HG03354 (cell line): ENCODE results near the gene SLC25A36.
"Not testable (repeated sequence)": the region's sequence is repeated elsewhere in the genome, so short reads cannot be mapped to it uniquely, and the experiment has no call there.

Experiments
- ATAC-seq: cut with Tn5 transposase; IDR thresholded peaks from one replicate; pipeline ENCODE4 v1.9.1; 2021; ENCODE audit warnings: mild to moderate bottlenecking; ENCODE audit not compliant: unreplicated experiment, poor library complexity, severe bottlenecking

The SLC25A36 gene

DNA sequence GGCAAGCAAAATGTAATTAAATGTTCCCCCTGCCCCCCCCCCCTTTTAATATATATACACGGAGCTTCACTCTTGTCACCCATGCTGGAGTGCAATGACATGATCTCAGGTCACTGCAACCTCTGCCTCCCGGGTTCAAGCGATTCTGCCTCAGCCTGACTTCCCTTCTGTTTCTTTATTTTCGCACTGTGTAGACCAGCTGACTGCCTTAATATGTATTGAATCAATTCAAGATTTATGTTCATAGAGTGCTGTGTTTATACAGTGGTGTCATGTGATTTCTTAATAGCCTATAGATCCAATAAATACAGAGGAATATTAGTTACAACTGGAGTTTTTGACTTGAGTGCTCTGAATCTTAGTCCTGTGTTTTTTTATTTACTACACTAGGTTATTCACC, 39.0 kb downstream of the SLC25A36 start:
- no peak for ATAC-seq

DNA sequence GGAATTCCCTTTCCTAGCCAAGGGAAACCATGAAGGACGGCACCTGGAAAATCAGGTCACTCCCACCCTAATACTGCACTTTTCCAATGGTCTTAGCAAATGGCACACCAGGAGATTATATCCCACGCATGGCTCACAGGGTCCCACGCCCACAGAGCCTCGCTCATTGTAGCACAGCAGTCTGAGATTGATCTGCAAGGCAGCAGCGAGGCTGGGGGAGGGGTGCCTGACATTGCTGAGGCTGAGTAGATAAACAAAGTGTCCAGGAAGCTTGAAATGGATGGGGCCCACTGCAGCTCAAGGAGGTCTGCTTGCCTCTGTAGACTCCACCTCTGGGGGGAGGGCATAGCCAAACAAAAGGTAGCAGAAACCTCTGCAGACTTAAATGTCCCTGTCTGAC, 46.2 kb downstream of the SLC25A36 start:
- ATAC-seq = not testable (repeated sequence)

DNA sequence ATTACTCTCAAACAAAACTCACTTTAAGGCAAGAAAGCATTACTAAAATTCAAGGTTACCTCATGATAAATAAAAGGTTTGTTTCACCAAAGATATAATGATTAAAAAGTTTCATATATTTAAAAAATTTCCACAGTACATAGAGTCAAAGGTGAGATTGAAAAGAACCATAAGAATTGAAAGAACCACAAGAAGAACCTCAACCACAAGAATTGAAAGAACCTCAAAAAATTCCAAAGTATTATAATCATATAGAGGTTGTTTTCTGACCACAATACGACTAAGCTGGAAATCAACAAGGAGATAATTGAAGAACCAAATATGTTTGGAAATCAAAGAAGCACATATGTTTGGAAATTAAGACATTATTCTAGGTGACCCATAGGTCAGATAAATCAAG, 52.7 kb downstream of the SLC25A36 start:
- no peak for ATAC-seq

DNA sequence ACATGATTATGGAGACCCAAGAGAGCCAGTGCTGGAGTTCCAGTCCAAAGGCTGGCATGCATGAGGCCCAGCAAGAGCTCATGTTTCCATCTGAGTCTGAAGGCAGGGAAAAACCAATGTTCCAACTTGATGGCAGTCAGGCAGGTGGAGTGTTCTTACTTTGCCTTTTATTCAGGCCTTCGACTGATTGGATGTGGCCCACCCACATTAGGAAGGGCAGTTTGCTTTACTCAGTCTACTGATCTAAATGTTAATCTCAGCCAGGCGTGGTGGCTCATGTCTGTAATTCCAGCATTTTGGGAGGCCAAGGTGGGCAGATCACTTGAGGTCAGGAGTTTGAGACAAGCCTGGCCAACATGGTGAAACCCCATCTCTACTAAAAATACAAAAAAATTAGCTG, 53.2 kb downstream of the SLC25A36 start:
- not testable (repeated sequence) for ATAC-seq

DNA sequence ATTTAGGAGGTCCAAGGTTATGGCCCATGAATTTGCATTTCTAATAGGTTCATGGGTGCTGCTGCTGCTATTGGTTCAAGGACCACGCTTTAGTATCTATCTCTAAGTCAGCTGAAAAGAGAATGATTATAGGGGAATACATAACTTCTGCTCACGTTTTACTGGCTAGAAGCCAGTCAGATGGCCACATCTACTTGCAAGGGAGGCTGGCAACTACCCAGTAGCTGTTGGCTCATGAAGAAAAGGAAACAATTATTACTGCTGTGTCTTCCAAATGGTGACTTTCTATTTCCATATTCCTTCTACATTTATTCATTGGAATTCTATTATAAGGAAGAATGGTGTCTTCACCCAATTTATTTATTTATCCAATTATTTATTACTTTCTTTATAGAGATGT, 54.2 kb downstream of the SLC25A36 start:
- no peak for ATAC-seq

DNA sequence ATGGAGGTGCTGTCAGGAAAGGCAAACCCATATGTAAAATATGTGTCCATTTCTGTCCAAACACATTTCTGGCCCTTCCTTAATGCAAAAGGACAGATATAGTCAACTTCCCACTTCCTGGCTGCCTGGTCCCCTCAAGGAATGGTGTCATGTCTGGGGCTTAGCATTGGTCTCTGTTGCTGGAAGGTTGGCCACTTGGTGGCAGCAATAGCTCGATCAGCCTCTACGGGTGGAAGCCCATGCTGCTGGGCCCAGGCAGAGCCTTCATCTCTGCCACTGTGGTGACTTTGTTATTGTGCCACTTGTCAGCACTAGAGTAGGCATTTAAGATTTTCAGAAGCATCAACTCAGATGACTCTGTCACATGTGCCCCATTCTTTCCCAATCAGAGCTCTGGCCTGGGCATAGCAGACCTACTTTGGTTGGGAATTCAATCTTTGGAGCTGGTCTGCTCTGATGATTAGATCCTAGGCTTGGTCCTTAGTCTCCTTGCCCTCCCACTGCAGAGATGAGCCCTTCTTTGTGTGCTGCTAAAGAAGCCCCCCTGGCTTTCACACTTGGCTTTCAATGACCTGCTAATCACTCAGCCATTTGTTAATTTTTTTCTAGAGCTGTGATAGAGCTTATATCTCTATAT, 58.5 kb downstream of the SLC25A36 start:
- no peak for ATAC-seq

DNA sequence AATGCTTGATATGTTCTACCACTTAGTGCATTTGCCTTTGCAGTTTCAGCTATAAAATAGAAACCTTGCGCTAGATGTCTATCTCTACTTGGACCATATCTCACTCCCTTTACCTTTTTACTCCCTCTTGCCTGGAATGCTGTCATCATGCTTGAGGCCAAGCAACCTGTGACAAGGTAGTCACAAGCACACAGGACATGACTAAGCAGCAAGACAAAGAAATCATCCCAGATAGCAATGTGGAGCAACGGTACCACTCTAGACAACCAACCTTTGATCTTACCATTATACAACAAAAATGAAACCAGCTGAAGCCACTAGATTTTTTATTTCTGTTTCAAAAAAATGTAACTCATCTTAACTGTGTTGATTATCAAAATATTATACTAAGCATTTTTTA, 59.0 kb downstream of the SLC25A36 start:
- ATAC-seq = no peak

DNA sequence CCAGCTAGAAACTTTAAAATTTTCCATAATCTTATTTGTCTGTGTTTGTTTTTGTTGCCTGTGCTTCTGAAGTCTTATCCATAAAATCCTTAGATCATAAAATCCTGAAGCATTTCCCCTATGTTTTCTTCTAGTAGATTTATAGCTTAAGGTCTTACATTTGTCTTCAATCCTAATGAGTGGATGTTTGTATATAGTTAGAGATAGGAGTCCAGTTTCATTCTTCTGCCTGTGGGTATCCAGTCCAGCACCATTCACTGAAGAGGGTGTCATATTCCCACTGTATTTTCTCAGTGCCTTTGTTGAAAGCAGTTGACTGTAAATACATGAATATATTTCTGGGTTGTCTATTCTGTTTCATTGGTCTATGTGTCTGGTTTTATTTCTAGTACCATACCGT, 64.7 kb downstream of the SLC25A36 start:
- no peak for ATAC-seq

DNA sequence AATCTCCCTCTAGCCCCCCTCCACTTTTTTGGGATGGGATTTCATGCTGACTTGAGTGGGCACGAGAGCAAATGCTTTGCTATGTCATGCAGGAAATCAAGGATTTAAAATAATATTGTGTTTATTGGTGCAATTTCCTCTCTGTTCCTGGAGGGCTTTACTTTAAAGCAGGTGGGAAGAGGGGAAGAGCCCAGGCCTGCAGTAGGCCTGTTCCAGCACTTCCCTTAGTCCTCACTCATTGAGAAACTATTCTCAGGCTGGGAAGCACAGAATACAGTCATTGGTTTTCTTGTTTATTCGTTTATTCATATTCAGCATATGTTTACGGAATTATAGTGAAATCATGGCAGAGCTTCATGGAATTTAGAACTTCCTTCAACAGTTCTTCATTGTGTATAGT, 67.9 kb downstream of the SLC25A36 start:
- no peak for ATAC-seq

DNA sequence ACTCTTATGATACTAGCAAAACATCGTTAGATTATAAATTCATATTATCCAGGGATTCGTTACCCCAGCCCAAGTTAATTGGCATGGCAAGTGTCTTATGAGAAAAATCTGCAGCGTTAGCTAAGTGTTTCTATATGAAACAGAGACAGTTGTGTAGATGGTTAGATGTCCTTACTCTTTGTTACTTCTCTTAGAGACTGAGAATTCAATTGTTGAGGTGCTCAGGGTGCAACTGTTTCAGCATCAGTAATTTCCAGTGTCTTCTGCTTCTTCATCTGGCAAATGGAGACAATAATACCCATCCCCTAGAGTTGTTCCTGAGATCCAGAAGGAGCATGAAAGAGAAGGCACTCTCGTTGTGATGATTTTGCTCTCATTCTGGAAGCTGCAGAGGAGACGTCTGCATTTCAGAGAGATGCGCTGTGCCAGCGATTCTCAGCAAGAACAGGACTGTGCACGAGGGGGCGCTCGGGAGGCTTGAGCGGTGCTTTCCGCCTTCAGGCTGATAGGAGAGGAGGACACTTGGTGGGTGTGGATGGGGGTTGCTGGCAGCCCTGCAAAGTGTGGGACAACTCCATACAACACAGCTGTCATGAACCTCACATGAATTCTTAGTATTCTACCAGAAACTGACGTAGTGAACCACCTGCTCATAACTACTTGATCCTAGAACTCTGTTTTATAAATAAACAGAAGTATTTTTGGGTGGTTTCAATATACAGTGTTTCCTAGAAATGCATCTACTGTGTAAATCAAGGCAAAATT, 69.8 kb downstream of the SLC25A36 start:
- ATAC-seq = peak; percentile 94

DNA sequence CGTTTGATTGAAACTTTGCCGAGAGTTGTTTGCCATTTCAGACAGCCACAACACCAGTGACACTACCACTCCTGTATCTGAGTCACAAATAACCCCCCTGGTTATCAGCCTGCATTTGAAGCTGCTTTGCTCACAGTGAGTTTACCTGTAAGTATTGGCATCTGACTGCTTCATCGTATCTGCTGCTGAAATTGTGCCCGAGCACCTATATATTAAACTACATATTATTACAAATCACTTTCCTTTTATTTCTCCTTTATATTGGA, 70.3 kb downstream of the SLC25A36 start:
- ATAC-seq = peak; percentile 28

DNA sequence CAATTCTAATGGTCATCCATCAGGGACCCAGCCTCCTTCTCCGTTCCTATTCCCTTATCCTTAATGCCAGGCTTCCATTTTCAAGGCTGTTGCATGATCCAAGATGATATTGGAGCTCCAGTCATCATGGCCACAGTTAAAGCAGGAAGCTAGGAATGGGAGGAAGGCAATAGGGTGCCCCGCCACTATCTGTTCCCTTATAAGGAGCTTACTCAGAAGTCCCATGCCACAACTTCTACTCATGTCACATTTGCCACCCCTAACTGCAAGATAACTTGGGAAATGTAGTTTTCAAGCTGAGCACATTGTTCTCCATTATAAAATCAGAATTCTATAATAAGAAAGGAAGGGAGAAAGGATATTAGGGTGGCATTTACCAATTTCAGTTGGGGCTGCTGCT, 70.9 kb downstream of the SLC25A36 start:
- no peak for ATAC-seq

DNA sequence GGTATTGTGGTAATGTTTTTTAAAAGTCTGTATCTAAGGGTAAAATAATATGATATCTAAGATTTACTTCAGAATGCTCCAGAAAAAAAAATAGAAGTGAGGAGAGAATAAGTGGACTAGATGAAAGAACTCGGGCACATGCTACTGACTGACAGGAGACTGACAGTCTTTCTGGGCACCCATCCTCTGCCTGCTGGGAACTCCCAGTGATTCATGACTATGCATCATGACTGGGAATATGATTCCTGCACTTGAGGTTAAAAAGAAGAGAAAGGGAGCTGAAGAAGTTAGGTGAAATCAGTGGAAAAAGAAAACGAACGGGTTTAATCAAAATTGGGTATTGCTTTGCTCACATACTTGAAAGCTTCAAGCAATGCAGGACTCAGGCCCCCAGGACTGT, 73.8 kb downstream of the SLC25A36 start:
- ATAC-seq = no peak

DNA sequence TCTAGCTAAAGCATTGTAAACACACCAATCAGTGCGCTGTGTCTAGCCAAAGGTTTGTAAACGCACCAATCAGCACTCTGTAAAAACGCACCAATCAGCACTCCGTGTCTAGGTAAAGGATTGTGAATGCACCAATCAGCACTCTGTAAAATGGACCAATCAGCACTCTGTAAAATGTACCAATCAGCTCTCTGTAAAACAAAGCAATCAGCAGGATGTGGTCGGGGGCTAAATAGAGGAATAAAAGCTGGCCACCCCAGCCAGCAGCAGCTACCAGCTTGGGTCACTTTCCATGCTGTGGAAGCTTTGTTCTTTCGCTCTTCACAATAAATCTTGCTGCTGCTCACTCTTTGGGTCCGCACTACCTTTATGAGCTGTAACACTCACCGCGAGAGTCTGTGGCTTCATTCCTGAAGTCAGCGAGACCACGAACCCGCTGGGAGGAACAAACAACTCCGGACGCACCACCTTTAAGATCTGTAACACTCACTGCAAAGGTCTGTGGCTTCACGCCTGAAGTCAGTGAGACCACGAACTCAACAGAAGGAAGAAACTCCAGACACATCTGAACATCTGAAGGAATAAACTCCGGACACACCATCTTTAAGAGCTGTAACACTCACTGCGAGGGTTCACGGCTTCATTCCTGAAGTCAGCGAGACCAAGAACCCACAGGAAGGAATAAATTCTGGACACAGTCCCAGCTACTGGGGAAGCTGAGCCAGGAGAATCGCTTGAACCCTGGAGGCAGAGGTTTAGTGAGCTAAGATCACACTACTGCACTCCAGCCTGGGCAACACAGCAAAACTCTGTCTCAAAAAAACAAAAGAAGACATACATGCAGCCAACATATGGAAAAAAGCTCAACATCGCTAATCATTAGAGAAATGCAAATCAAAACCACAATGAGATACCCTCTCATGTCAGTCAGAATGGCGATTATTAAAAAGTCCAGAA, 76.0 kb downstream of the SLC25A36 start:
- ATAC-seq = not testable (repeated sequence)

DNA sequence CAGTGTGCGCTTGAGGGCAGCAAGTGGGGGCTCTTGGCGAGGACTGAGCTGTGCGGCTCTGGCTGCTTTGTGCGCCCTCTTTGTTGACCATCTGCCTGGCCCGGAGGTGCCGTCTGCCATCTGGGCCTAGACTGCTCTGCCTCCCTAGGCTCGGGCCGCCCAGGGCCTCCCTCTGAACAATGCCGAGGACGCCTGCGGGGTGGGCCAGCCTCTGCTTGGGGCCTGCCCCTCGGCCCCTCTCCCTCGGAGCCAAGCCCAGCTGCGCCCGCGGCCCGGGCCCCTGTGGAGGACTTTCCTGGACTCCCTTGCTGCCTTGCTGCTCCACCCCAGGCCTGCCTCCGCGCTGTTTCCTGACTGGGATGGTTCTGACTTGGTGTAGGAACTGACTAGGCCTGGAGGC, 77.6 kb downstream of the SLC25A36 start:
- ATAC-seq = no peak

DNA sequence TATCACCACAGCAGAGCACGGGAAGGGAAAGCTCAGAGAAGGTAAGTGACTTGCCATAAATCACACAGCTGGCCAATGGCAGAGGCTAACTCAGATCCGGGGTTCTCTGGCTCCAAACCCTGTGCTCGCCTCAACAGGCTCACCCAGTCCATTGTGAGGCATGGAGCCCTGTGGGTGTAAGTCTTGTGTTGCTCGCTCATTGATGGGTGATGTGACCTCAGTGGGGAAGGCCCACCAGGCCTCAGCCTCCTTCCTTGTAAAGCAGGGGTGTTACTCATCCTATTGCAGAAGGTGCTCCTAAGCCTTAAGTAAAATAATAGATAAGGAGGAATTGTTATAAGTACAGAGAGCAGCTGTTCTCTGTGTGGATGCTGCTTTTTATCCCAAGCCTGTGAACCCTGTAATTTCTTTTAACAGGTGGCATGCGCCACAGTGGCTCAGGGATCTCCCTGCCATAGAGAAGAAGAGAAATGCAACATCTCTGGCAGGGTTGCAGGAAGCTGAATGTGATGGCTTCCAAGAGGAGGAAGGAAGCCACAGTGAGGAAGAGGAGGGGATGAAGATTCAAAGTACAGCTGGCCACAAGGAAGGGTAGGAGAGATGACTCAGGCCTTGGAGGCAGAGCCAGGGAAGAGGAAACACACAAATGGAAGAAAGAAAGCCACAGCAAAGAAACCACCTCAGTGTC, 78.7 kb downstream of the SLC25A36 start:
- no peak for ATAC-seq

DNA sequence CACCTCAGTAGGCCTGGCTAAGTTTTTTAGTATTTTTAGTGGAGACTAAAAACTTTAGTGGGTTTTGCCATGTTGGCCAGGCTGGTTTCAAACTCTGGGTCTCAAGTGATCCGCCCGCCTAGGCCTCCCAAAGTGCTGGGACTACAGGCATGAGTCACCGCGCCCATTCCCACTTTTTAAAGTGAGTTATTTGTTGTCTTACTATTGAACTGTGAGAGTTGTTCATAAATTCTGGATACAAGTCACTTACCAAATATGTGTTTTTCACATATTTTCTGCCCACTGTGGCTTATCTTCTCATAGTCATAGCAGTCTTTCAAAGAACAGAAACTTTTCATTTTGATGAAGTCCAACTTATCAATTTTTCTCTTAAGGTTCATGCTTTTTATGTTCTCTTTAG, 79.6 kb downstream of the SLC25A36 start:
- ATAC-seq = no peak
